ENCODE results near the gene SDK2.

The SDK2 gene

GRCh38 chr17:73439597-73439996 is 204.6 kb downstream of the SDK2 start:
- DNase-seq, result no peak

- no peak for DNase-seq
Measured at GRCh38 chr17:73437826-73438225, 206.4 kb downstream of the SDK2 start.

- DNase-seq, result no peak
Measured at GRCh38 chr17:73436954-73437353, 207.3 kb downstream of the SDK2 start.

- DNase-seq, result no peak
Measured at GRCh38 chr17:73435412-73435811, 208.8 kb downstream of the SDK2 start.

- DNase-seq, result no peak
Measured at GRCh38 chr17:73434154-73434553, 210.1 kb downstream of the SDK2 start.

- DNase-seq, result no peak
Measured at GRCh38 chr17:73433501-73433900, 210.7 kb downstream of the SDK2 start.

- DNase-seq, result no peak
Measured at GRCh38 chr17:73432624-73433190, 211.5 kb downstream of the SDK2 start.

- no peak for DNase-seq
Measured at GRCh38 chr17:73431401-73432205, 212.6 kb downstream of the SDK2 start.

GRCh38 chr17:73430848-73431247 is 213.4 kb downstream of the SDK2 start:
- no peak for DNase-seq

- DNase-seq, result no peak
Measured at GRCh38 chr17:73430165-73430680, 214.0 kb downstream of the SDK2 start.

- peak; percentile 94 for DNase-seq
Measured at GRCh38 chr17:73429440-73430164, 214.6 kb downstream of the SDK2 start.

- no peak for DNase-seq
Measured at GRCh38 chr17:73427198-73427597, 217.0 kb downstream of the SDK2 start.

- no peak for DNase-seq
Measured at GRCh38 chr17:73424571-73424970, 219.7 kb downstream of the SDK2 start.

- DNase-seq, result no peak
Measured at GRCh38 chr17:73423806-73424205, 220.4 kb downstream of the SDK2 start.

- DNase-seq, result no peak
Measured at GRCh38 chr17:73423159-73423715, 221.0 kb downstream of the SDK2 start.

- no peak for DNase-seq
Measured at GRCh38 chr17:73422121-73422520, 222.1 kb downstream of the SDK2 start.

GRCh38 chr17:73420897-73421296 is 223.3 kb downstream of the SDK2 start:
- DNase-seq, result no peak

- no peak for DNase-seq
Measured at GRCh38 chr17:73419881-73420280, 224.4 kb downstream of the SDK2 start.

GRCh38 chr17:73419051-73419450 is 225.2 kb downstream of the SDK2 start:
- DNase-seq, result no peak

- DNase-seq, result no peak
Measured at GRCh38 chr17:73415782-73416181, 228.5 kb downstream of the SDK2 start.

GRCh38 chr17:73414171-73414955 is 229.9 kb downstream of the SDK2 start:
- no peak for DNase-seq

- no peak for DNase-seq
Measured at GRCh38 chr17:73412914-73413313, 231.3 kb downstream of the SDK2 start.

GRCh38 chr17:73411313-73411747 is 232.9 kb downstream of the SDK2 start:
- no peak for DNase-seq
